NCI-H748 (cell line): Measurements from ENCODE around the gene AGFG1.

ENCODE experiments used
- DNase-seq: peaks from one replicate; lab custom pipeline; 2025; ENCODE audit not compliant: unreplicated experiment; lab: John Stamatoyannopoulos, UW

Gene AGFG1

GRCh38 chr2:227471924-227472264 is at the start of gene AGFG1:
AGFG1 (plus strand) TSS chr2:227472156; CDS start chr2:227472422, 266 bp downstream.
- DNase-seq, result peak; percentile 83

DNA sequence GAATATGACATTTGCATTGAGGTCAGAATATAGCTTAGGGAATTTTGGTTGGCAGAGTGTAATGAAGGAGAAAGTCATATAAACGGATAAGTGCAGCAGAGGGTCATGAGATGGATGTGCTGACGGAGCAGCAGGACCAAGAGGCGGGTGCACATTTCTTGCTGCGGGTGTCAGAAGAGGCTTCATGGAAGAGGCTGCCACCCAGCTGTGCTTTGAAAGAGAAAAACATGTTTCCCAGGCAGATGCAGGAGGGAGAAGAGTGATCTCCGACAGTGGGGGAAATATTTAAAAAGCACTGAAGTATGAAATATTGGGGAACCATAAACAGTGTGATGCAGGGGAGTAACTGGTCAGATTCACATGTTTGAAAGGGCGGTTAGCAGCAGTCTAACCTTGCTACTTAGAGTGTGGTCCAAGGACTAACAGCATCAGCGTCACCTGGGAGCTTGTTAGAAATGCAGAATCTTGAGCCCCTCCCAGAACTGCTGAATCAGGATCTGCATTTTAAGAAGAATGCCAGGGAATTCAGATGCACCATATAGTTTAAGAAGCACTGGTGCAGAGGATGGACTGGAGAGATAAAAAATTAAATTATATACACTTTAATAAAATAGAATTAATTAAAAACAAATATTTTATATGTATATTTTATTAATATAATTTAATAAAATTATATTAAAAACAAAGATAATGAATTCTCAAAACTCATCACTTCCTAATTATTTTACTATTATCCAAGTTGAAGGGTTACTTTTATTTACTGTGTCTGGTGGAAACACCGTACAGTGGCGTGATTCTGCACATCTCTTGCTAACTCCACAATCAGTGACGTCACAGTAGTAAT is 48.1 kb upstream of the AGFG1 start:
- no peak for DNase-seq

- no peak for DNase-seq
Measured at GRCh38 chr2:227428731-227429285, 43.1 kb upstream of the AGFG1 start.

GRCh38 chr2:227430639-227431038 is 41.3 kb upstream of the AGFG1 start:
- no peak for DNase-seq

DNA sequence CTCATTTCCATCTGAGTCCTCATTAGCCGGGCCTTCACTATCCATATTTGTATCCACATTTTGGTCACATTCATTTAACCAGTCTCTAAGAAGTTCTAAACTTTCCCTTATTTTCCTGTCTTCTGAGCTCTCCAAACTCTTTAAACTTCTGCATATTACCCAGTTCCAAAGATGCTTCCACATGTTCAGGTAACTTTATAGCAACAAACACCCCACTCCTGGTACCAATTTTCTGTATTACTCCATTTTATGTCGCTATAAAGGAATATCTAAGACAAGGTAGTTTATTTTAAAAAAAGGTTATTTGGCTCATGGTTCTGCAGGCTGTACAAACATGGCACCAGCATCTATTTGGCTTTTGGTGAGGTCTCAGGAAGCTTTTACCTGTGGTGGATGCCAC is 38.8 kb upstream of the AGFG1 start:
- DNase-seq, result no peak

GRCh38 chr2:227436436-227437174 is 35.4 kb upstream of the AGFG1 start:
- DNase-seq, result no peak

DNA sequence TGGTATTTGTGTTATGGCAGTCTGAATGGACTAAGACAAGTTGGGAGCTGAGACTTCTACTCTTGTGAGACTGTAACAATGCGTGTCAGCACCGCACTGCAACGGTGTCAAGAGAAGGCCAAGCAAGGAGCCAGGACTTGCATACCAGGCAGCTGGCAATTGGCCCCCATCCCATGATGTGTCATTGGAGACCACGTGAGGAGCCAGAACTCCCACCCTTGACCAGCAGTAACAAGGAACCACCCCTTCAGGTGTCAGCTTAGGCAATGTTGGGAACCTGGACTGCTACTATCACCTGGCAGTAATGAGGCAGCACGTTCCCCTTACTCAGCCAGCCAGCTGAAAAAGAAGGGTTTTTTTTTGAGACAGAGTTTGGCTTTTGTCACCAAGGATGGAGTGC is 32.7 kb upstream of the AGFG1 start:
- DNase-seq, result no peak

DNA sequence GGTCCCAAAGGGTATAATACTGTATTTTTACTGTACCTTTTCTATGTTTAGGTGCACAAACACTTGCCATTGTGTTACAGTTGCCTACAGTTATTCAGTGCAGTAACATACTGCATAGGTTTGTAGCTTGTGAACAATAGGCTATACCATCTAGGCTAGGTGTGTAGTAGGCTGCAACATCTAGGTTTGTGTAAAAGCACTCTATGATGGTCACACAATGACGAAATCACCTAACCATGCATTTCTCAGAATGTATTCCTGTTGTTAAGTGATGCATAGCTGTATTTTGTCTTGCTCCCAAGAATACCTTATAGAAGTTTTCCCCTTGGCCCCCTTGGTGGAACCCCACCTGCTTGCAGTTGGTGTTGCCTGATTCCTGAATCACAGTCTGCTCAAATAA is 29.3 kb upstream of the AGFG1 start:
- no peak for DNase-seq

- no peak for DNase-seq
Measured at GRCh38 chr2:227443889-227444568, 27.9 kb upstream of the AGFG1 start.

DNA sequence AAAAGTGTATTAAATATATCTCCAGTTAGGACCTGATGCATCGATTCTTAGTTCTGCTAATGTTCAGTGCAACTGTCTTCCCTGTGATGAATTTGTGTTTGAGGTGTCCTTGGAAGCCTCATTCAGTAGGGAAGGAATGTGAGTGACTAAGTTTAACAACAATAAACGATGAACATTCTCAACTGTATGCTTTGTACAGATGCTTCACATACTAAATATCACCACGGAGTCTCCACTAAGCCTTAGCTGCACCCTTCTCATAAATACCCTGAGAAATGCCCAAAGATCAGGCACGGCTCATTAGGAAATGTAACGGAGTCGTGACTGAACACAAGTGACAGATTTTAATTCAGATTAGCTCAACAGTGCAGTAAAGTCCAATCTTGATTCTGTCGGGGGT is 24.4 kb upstream of the AGFG1 start:
- DNase-seq, result no peak

DNA sequence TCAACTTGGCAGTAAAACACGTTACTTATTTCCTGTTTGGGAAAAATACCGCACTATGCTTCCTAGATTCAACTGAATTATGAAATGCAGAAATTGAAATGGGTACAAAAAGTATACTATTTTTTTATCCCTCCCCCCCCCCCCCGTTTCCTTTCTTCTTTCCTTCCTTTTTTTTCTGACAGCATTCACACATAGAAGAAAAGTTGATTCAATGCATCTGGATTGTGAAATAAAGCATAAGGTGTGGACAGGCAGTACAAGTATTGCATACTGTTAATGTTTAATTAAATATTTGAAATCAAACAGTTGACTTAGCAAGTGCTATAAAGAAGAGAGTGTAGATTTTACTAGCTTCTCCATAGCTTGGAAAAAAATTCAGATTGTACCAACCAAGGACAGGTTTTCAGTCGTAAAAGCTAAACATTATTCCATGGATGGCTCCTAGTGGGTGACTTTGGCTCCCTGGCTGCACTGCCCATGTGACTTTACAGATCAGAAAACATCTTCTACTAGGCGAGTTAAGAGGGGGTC is 21.6 kb upstream of the AGFG1 start:
- no peak for DNase-seq

DNA sequence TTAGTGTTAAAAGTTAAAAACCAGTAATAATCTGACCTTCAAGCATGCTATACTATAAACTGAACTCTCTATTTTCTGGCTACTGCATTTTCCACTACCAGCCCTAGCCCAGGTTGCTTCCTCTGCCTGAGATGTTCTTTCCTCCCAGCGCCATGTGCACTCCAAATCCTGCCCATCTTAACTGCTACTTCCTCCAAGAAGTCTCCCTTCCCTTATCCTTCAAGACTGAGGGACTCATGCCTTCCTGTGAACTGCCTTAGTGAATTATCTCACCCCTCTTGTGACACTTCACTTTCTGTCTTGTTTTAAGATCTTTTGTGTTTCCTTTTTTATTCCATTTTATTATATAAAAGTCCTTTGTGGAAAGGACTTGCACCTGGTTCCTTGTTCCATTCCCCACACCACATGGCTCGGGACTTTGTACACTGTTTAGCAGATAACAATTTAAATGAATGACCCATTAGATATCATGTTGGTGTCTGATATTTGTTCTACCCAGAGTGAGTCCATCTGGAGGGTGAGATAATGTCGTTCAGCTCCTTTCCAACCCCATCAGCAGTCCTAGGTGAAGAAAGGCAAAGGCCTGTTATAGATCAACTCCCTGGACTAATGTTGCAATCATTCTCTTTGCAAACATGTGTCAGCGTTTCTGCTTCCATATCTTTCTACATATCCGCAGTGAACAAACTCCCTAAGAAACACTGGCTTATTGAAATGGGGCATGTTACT is 20.9 kb upstream of the AGFG1 start:
- no peak for DNase-seq

DNA sequence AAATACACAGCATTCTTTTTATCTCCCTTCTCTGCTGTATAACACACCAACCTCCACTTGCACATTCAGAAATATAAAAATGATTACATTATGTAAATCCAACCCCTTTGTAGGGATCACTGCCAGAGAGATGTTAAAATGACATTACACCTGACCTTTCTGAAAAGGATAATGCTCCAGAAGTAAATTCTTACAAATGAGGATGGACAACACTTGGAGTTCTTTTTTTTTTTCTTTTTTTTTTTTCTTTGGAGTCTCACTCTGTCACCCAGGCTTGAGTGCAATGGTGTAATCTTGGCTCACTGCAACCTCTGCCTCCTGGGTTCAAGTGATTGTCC is 20.3 kb upstream of the AGFG1 start:
- DNase-seq, result no peak

GRCh38 chr2:227453810-227454209 is 18.1 kb upstream of the AGFG1 start:
- no peak for DNase-seq

GRCh38 chr2:227454323-227454860 is 17.6 kb upstream of the AGFG1 start:
- no peak for DNase-seq

DNA sequence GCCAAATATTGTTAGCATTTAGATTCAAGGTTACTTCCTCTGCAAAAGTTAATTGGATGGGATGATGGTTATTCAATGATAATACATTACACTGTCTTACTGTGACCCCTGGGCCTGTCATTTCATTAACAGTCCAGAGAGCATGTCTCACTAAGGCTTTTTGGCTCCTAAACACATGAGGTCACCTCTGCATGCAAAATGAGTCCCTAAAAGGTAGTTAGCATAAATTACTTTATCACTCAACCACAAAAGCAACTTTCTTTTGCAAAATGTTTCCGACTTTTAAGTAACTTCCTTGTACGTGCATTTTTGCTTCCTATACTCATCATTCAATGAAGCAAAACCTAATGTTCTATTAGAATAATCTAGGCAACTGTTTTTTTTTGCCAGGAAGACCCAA is 16.8 kb upstream of the AGFG1 start:
- peak; percentile 3 for DNase-seq

DNA sequence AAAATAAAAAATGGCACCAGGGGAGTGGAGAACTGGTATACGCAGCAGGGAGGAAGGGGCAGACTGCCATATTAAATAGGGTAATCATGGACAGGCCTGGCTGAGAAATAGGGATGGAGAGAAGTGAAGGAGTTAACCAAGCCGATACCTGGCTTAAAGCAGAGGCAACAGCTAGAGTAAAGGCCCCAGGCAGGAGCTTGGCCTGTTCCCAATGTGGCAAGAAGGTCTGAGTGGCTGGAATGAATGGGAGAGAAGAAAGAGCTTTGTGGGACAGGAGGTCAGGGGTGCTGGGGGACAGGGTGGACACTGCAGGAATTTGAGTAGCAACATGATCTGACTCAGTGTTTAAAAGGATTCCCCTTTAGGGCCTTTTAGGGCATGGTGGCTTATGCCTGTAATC is 15.9 kb upstream of the AGFG1 start:
- DNase-seq, result no peak

GRCh38 chr2:227456772-227457171 is 15.2 kb upstream of the AGFG1 start:
- no peak for DNase-seq

DNA sequence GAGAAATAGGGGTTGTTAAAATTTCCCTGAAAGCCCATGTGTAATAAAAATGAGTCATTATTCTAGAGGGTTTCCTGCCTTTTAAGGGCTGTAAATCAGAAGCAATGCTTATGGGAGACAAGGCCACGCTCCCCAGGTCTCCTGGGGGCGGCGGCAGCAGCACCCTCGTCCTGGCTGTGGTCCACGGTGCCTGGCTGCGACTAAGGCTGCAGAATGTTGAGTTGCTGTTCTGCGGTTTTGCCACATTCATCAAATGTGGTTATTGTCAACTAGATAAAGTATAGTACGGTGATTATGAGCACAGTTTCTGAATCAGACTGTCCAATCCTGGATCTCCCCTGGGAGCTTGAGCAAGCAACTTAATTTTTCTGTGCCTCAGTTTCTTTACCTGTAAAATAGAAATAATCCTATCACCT is 11.9 kb upstream of the AGFG1 start:
- no peak for DNase-seq

GRCh38 chr2:227460833-227461232 is 11.1 kb upstream of the AGFG1 start:
- no peak for DNase-seq
